Skeletal muscle satellite cell (primary cell): ENCODE results near the gene SLC15A5.

ENCODE experiments used
- H3K27me3 ChIP-seq: 2 replicates; pipeline ENCODE4 v1.7.0; 2013; ENCODE audit warnings: low read length; ENCODE audit not compliant: control insufficient read depth, insufficient read depth
- H3K36me3 ChIP-seq: 2 replicates; pipeline ENCODE4 v1.7.0; 2013; ENCODE audit warnings: mild to moderate bottlenecking, control low read depth, low read length; ENCODE audit not compliant: insufficient read depth
- H3K4me1 ChIP-seq: 2 replicates; pipeline ENCODE4 v1.7.0; 2013; ENCODE audit warnings: low read length; ENCODE audit not compliant: control insufficient read depth, insufficient read depth
- H3K4me2 ChIP-seq: 2 replicates; pipeline ENCODE4 v1.7.0; 2013; ENCODE audit warnings: mild to moderate bottlenecking, low read length
- H3K4me3 ChIP-seq: 2 replicates; pipeline ENCODE4 v1.7.0; 2013; ENCODE audit warnings: low read length
- H3K9ac ChIP-seq: 2 replicates; pipeline ENCODE4 v1.7.0; 2013; ENCODE audit warnings: mild to moderate bottlenecking, low read depth, low read length, moderate library complexity
- H3K9me3 ChIP-seq: replicated peaks from 2 replicates; pipeline ENCODE4 v1.7.0; 2013; ENCODE audit warnings: mild to moderate bottlenecking, control low read depth, low read length

The SLC15A5 gene

DNA sequence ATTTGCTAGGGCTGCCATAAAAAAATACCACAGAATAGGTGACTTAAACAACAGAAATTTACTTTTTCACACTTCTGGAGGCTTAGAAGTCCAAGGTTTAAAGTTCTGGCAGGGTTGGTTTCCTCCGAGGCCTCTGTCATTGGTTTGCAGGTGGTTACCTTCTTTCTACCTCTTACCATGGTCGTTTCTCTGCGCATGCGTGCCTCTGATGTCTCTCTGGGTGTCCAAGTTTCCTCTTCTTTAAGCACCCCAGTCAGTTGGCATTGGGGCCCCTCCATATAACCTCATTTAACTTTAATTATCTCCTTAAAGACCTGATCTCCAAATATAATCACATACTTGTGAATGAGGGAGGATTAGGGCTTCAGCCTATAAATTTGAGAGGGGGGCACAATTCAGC is 103.2 kb downstream of the SLC15A5 start:
- no peaks in the 10 kb centered on the region for H3K27me3 ChIP-seq
- H3K36me3 ChIP-seq: no peaks in the 10 kb centered on the region
- H3K4me2 ChIP-seq: no peak overlapping the region
- H3K4me3 ChIP-seq: no peak overlapping the region
- no peak overlapping the region for H3K9ac ChIP-seq
- no peaks in the 10 kb centered on the region for H3K9me3 ChIP-seq
- H3K4me1 ChIP-seq: no peaks in the 10 kb centered on the region

DNA sequence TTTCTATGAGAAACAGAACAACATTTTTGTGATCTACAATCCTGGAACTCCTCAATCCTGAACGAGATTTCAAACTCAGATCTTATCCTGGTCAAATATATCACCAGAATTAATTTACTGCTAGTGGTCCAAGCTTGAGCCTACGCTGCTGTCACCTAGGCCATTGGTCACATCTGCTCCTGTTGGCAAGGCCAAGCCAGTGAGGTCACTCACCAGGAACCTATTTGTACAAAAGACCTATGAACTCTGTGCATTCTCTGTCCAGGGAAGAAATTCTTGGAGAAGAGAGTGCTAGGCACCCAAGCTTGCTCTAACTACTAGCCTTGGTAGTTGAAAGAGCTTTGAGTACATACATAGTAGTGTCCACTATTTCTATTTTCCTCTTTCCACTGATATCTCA is 106.1 kb downstream of the SLC15A5 start:
- Histone ChIP-seq H3K4me3 (no peak overlapping the region), H3K4me1 (no peaks in the 10 kb centered on the region), H3K9me3 (no peaks in the 10 kb centered on the region), H3K9ac (no peak overlapping the region), H3K4me2 (no peak overlapping the region), H3K36me3 (no peaks in the 10 kb centered on the region), H3K27me3 (no peaks in the 10 kb centered on the region)

DNA sequence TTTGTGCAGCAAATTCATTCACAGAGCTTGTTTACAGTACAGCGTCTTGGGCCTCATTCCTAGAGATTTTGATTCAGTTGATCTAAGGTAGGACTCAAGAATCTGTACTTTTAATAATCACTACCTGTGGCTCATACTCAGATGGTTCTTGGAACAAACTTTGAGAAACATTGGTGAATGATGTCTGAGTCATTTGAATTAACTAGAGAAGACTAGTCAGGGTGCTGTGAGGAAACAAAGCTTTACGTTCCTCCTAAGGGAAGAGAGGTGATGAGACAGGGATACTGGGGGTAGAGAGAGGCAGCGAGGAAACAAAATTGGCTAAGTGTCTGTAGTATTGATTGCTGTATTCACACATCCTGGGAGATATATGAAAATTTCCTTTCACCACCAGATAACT is 109.4 kb downstream of the SLC15A5 start:
- no peaks in the 10 kb centered on the region for H3K27me3 ChIP-seq
- no peaks in the 10 kb centered on the region for H3K9me3 ChIP-seq
- H3K4me3 ChIP-seq: no peak overlapping the region
- no peak overlapping the region for H3K9ac ChIP-seq
- no peaks in the 10 kb centered on the region for H3K36me3 ChIP-seq
- H3K4me1 ChIP-seq: no peaks in the 10 kb centered on the region
- H3K4me2 ChIP-seq: no peak overlapping the region

DNA sequence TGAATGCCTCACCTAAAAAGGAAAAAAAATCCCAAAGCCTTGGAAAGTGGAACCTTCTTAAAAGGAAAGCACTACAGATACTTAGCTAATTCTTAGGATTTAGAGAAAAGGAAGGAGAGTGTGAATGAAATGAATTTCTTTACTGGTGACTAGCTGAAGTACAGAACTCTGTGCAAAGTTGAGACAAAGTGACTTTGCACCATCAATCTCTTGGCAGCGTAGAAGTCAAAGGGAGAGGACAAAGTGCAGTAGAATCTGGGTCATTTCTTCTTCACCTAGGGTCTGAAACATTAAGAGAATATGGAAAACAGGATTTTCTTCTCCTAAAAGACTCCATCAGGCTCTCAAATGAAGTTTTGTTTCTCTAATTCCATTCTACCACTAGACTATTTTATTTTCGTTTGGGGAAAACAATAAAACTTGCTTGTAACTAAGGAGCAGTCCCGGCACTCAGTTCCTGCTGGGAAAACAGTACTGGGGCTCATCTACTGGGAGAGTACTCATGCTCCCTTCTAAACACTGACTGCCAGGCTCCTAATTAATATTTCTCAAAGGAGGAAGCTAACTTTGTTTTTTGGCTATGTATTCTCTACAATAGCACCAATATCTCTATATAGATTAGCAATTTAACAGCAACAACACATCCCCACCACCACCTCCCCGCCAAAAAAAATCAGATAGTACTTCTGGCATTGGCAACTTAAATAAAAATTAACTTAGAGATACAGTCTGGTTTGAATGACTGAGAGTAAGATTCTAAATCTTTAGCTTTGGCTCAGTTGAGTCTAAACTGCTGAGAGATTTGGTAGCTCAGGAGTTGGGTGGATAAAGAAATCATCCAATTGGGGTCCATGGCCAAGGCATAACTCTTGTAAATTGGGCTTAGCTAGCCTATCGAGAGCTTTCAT is 110.7 kb downstream of the SLC15A5 start:
- H3K4me3 ChIP-seq: no peak overlapping the region
- no peaks in the 10 kb centered on the region for H3K9me3 ChIP-seq
- H3K4me2 ChIP-seq: no peak overlapping the region
- H3K9ac ChIP-seq: no peak overlapping the region
- no peaks in the 10 kb centered on the region for H3K36me3 ChIP-seq
- no peaks in the 10 kb centered on the region for H3K27me3 ChIP-seq
- no peaks in the 10 kb centered on the region for H3K4me1 ChIP-seq

DNA sequence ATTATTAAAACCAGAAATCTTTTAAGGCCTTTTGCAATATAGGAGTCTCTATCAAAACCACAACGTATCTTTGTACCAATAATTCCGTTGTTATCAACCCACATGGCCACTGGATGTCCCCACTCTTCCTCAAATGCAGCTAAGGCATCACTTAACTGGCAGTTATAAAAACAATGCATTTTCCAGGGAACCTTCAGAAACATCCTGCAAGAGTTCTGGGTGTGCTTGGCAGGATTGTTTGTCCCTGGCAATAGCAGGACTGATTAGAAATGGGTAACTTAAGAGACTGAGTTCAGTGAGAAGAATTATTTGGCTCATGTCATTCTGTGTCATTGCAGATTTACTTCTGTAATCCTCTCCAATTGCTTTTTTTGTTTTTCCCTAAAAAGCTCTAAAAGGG is 112.0 kb downstream of the SLC15A5 start:
- Histone ChIP-seq H3K9me3 (no peaks in the 10 kb centered on the region), H3K4me3 (no peak overlapping the region), H3K9ac (no peak overlapping the region), H3K4me2 (no peak overlapping the region), H3K36me3 (no peaks in the 10 kb centered on the region), H3K27me3 (no peaks in the 10 kb centered on the region), H3K4me1 (no peaks in the 10 kb centered on the region)

DNA sequence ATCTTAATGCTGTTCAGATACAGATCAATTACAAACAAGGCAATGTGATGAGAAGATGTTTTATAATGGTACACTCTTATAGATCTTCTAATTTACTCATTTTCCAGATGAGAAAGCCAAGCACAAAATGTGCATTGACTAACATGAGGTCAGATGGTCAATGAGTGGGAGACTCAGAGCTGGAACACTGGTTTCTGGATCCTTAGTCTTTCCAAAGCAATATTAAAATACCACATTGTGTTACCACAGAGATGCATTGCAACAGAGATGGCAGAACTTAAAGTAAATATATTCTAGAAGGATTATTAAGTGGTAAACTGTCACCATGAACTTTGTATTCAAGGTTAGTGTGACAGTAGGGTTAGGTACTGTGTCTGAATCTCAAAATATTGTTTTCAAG is 113.6 kb downstream of the SLC15A5 start:
- no peaks in the 10 kb centered on the region for H3K4me1 ChIP-seq
- H3K9ac ChIP-seq: no peak overlapping the region
- no peak overlapping the region for H3K4me3 ChIP-seq

DNA sequence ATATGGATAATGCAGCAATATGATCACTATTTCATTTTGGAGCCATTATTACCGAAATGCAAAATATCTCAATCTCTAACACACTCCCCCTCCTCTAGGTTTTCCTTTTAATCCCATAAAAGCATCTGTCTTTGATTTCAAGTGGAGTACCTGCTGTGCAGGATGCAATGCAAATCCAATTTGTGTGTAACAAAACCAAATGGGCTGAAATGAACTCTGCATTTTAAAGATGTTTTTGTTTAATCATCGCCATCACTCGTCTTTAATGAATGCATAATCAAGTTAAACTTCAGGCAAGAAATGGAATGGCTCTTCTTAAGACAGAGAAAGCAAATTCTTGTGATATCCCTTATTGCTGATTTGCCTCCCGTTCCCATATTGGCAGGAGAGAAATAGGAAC is 114.3 kb downstream of the SLC15A5 start:
- H3K9me3 ChIP-seq: no peaks in the 10 kb centered on the region
- no peaks in the 10 kb centered on the region for H3K27me3 ChIP-seq
- no peak overlapping the region for H3K4me3 ChIP-seq
- H3K4me1 ChIP-seq: no peaks in the 10 kb centered on the region
- H3K4me2 ChIP-seq: no peak overlapping the region
- H3K36me3 ChIP-seq: no peaks in the 10 kb centered on the region
- H3K9ac ChIP-seq: no peak overlapping the region

More for the DNA sequence above, 113.6 kb downstream of the SLC15A5 start:
- H3K9me3 ChIP-seq: no peaks in the 10 kb centered on the region
- H3K4me2 ChIP-seq: no peak overlapping the region
- H3K36me3 ChIP-seq: no peaks in the 10 kb centered on the region
- no peaks in the 10 kb centered on the region for H3K27me3 ChIP-seq

DNA sequence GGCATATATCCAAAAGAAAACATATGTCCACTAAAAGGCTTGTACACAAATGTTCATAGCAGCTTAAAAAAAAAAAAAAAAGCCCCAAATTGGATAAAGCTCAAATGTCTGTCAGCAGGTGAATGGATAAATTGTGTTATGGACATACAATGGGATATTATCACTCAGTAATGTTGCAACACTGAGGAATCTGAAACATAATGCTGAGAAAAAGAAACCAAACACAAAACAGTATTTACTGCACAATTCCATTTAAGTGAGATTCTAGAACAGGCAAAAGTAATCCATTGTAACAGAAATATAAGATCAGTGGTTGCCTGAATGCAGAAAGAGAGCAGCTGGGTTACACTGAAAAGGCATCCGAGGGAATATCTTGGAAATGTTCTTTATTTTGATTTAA is 117.9 kb downstream of the SLC15A5 start:
- H3K4me3 ChIP-seq: no peak overlapping the region
- no peaks in the 10 kb centered on the region for H3K36me3 ChIP-seq
- H3K9me3 ChIP-seq: no peaks in the 10 kb centered on the region
- H3K9ac ChIP-seq: no peak overlapping the region
- H3K27me3 ChIP-seq: no peaks in the 10 kb centered on the region
- H3K4me1 ChIP-seq: no peaks in the 10 kb centered on the region
- H3K4me2 ChIP-seq: no peak overlapping the region

DNA sequence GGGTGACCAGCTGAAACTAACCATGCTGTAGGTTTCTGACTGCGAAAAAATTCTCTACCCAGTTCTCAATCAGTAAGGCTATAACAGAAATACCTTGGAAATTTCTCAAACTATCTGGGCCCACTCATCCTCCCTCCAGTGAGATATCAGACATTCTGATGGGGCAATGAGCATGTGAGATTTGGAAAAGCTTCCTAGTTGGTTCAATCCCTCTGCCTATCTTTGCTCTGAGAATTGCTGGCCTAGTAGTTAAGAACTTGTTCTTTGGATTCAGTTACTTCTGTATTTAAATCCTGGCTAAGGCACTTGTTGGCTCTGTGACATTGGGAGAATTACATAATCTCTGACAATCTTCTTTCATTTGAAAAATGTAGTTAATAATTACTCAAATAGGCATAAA is 119.4 kb downstream of the SLC15A5 start:
- Histone ChIP-seq H3K27me3 (no peaks in the 10 kb centered on the region), H3K9ac (no peak overlapping the region)

DNA sequence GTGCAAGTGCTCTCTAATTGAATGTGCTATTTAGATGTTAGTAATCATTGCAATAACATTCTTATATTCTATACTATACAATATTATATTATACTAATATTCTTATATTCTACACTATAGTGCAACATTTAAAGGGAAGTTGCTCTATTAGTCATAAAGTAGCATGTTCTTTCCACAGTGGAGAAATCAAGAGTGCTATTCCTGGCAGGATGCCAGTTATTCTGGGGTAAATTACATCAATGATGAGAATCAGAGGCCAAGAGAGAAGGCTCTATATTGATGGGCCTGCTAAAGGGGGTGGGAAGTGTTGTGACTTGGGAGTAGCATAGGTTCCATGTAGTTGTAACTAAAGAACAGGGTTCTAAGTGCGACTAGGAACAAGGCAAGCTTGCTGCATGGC is 121.5 kb downstream of the SLC15A5 start:
- H3K4me2 ChIP-seq: no peak overlapping the region
- H3K9me3 ChIP-seq: no peaks in the 10 kb centered on the region
- H3K36me3 ChIP-seq: no peaks in the 10 kb centered on the region
- H3K4me3 ChIP-seq: no peak overlapping the region
- H3K9ac ChIP-seq: no peak overlapping the region
- H3K27me3 ChIP-seq: no peaks in the 10 kb centered on the region
- no peaks in the 10 kb centered on the region for H3K4me1 ChIP-seq

More for the DNA sequence above, 119.4 kb downstream of the SLC15A5 start:
- Histone ChIP-seq H3K4me3 (no peak overlapping the region), H3K4me2 (no peak overlapping the region), H3K9me3 (no peaks in the 10 kb centered on the region), H3K36me3 (no peaks in the 10 kb centered on the region), H3K4me1 (no peaks in the 10 kb centered on the region)

DNA sequence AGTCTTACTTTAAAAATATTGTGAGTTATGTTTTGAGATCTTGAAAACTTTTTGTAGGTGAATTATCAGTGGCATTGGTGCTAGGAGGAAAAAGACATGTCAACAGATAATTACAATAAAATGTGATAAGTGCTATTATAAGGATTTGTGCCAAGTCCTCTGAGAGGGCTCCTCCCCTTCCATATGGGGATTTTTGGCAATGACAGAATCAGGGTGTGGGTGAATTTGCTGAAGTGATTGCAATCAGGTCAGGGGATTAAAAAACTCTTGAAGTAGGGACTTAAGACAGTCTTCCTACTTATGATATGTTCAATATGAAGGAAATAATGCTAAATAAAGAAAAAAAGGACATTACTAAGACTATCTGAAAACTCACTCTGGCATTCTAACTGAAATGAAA is 122.5 kb downstream of the SLC15A5 start:
- H3K9me3 ChIP-seq: no peaks in the 10 kb centered on the region

More for the DNA sequence above, 122.5 kb downstream of the SLC15A5 start:
- Histone ChIP-seq H3K27me3 (no peaks in the 10 kb centered on the region), H3K9ac (no peak overlapping the region), H3K4me3 (no peak overlapping the region), H3K36me3 (no peaks in the 10 kb centered on the region), H3K4me1 (no peaks in the 10 kb centered on the region), H3K4me2 (no peak overlapping the region)
